Measurements from ENCODE around the gene GLYATL3.

GLYATL3 gene

DNA sequence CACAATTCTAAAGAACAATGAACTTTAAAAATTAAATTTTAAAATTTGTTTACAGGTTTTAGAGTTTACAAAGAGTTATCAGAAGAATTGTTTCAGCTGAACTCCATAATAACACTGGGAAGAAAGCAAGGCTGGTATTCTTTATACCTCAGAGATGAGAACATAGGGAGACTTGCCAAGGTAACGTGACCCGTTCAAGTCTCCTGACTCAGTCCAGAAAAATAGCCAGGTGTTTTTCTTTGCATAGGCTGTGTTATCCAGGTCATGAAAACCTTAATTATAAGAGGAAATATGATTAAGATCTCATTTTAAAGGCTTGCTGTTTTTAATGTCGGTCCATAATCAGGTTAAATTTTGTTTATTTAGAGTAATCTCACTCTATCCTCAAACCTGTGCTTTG is 42.2 kb downstream of the GLYATL3 start:
- intact Hi-C loops (cut with DNase I) = no loop called here
- no peak for DNase-seq

DNA sequence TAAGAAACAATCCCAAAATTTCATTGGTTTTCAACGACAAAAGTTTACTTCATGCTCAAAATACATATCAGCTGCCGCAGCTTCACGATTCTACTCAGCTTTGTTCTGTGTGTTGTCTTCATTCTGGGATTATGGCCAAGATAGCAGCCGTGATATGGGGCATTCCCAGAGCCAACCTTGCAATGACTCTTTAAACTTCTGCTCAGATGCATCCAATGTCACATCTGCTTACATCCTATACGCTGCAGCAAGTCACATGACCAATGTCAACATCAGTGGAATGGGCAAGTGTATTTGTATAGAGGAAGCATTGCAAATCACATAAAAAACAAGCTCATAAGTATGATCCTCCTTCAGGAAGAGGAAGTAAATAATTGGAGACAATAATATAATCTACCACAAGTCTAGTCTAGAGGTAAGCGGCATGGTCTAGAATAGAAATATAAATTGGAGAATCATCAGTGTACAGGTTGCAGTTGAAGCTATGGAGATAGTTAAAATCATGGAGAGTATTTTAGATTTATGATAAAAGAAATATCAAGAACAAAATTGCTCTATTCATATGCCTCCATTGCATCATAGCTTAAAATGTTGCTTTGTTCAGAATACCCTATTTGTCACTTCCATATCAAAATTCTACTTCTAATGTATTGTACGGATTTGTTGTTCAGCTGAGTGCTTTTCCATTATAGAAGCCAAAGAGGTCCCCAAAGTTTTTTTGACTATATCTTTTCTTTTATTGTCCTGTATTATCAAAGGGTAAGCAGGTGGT is 43.5 kb downstream of the GLYATL3 start:
- DNase-seq = no peak
- intact Hi-C loops (cut with DNase I) = no loop called here

DNA sequence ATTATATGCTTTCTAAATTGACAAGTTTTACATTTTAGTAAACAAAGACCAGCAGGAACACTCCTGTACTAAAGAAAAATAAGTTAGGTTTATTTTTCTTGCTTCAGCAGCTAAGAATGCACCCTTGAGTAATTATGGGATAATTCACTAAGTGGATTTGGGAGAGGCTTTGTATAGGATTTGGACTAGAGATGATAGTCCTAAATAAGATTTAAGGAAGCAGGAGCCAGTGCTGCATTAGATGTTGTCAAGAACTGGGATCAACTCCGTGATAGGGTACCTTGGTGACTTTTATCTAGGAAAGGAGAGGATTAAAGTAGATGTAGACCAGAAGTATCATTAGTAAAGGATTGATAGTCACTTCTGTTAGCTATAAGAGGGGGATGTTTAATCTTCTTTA is 46.6 kb downstream of the GLYATL3 start:
- intact Hi-C loops (cut with DNase I) = no loop called here
- no peak for DNase-seq

DNA sequence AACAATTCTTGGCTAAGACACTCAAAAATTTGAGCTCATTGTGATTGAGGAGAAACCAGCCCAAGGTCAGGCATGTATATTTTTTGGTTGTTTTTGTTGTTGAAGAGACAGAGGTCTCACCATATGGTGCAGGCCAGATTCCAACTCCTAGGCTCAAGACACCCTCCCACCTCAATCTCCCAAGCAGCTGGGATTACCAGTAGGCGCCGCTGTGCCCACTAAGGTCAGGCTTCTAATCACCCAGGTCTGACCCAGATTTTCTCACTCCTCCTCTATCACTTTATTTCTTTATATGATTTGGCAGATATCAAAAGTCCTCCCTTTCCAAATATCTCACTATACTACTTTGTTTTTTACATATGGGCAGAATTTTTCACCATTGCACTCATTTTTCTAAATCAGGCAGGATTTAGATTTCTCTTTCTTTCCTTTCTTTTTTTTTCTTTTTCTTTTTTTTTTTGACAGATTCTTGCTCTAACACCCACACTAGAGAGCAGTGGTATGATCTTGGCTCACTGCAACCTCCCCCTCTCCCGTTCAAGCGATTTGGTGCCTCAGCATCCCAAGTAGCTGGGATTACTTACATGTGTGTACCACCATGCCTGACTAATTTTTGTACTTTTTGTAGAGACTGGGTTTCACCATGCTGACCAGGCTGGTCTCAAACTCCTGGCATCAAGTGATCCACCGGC is 49.0 kb downstream of the GLYATL3 start:
- DNase-seq = no peak
- intact Hi-C loops (cut with DNase I) = no loop called here

DNA sequence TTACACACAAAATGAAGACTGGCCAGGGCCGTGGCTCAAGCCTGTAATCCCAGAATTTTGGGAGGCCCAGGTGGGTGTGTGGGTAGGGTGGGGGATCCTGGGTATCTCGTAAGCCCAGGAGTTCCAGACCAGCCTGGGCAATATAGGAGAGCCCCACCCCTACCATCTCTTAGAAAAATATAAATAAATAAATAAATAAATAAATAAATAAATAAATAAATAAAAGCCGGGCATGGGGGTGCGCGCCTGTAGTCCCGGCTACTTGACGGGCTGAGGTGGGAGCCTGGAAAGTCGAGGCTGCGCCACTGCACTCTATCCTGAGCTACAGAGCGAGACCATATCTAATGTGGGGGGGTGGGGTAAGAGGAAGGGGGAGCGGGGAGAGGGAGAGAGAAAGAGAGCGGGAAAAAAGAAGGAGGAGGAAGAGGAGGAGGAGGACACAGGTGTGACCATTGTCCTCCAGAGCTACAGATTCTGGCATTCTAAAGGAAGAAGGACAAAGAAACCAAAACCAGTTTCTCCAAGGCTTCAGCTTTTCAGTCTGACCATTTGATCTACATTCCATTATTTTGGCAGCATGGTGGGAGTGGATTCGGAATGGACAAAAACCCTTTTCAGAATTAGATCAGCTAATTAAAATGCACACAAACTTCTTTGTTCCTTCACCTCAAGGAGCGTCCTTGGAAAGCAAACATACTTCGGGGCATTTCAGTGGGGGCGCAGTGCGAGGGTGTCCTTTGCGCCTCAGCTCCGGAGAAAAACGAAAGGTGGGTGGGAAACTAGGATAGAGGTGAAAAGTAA is 50.2 kb downstream of the GLYATL3 start:
- intact Hi-C loops (cut with DNase I) = no loop called here

DNA sequence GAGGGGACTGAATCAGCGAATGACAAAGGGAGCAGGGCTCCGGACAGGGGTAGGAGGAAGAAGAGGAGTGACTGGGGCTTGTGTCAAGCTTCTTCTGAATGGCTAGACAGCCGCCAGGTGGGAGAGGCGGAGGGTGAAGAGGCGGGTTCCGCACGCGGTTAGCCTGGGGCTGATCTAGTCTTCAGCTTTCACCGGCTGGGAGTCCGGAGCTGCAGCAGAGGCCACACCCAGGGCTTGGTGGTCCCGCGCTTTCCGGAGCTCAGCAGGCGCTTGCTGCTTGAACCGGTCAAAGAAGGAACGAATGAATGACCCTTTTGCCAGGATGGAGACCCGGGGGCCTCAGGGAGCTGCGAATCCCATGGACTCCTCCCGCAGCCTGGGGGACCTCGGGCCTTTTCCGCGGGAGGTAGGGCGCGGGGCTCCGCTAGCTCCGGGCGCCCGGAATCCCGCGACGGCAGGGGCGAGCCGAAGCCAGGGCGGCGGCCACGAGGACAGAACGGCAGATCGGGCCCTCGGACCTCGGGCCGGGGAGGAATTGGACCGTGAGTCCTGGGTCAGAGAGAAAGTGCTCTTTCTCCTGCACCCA is 50.9 kb downstream of the GLYATL3 start, which contains the start of gene C6orf141:
Gene C6orf141, plus strand, starts transcription at position 177 of the 586 bp plus-strand sequence. Its CDS starts 125 bp downstream, at position 302.
- intact Hi-C loops (cut with DNase I) = no loop called here
- peak in 1 of 10 donors; percentile 88 for DNase-seq

More for the DNA sequence above, 50.2 kb downstream of the GLYATL3 start:
- no peak for DNase-seq

DNA sequence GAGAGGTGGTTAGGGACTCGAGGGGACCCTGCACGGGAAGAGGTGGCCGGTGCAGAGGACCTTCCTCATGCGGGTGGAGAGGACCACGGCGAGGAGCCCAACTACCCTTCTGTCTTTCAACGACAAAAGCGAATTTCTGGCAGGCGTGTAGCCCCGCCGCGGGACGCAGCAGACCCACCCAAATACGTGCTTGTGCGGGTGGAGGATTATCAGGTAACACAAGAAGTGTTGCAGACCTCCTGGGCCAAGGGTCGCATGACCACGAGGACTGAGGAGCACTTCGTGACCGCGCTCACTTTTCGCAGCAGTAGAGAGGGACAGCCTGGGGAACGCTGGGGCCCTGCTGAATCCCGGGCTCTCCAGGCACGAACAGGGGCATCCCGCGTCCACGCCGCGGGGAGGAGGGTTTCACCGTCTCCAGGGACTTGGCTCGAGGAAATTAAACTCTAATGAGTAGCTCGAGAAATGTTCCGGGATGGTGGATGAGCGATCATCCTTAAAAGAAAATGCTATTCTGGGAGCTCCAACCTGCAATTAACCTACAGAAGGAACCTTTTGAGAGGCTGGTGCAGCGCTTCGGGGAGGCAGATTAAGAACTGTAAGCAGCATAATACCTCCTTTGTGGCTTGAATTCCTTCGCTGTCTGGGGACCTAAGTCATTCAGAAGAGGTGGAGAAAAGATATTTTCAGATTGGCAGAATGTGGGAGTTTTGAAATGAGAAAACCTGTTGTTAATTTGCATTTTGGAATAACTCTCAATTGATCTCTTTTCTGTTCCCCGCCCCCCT is 51.5 kb downstream of the GLYATL3 start:
- DNase-seq = peak in 1 of 10 donors; percentile 70
- intact Hi-C loops (cut with DNase I) = no loop called here

DNA sequence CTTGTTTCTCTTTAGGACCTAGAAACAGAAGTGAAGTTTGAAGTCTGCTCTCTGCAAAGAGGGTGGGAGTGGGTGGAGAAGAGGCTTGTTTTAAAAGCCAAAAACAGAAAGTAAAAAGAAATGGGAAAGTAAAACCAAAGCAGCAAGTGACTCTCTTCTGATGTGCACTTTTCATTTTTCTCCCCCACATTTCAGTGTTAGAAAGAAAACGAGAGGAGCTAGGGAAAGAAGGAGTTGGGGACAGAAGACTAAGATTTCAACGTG is 52.1 kb downstream of the GLYATL3 start:
- intact Hi-C loops (cut with DNase I) = no loop called here
- DNase-seq = no peak

DNA sequence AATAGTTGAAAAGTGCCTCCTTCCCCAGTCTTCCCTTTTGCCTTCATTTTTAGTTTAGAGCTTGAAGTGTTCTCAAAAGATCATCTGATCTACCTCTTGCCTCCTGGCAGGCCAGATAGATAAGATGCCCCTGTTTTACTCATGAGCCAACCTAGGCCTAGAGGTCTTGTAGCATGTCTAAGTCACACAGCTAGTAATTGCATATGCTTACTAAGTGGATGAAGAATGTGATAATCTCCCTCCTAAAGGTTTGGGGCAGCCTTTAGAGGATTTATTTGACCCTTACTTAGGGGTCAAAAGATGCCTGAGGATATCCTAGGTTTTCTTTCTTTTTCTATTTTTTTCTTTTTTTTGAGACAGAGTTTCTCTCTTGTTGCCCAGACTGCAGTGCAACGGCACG is 52.9 kb downstream of the GLYATL3 start:
- intact Hi-C loops (cut with DNase I) = no loop called here
- DNase-seq = no peak

DNA sequence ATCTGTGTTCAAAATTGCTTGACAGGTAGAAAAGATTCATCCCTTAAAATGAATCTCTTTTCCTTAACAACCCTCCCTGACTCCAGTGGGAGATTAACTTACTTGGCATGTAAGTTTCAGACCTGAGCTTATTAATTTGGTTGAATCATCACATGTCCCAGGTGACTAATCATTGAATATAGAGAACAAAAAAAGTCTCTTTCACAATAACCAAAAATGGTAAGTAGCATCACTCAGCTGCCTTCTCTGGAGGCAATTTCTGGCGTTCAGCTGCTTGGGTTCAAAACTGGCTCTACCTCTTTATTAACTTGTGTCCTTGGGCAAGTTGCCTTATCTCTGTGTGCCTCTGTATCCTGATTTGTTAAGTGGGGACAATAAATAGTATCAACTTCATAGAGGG is 53.7 kb downstream of the GLYATL3 start:
- intact Hi-C loops (cut with DNase I) = no loop called here
- no peak for DNase-seq

DNA sequence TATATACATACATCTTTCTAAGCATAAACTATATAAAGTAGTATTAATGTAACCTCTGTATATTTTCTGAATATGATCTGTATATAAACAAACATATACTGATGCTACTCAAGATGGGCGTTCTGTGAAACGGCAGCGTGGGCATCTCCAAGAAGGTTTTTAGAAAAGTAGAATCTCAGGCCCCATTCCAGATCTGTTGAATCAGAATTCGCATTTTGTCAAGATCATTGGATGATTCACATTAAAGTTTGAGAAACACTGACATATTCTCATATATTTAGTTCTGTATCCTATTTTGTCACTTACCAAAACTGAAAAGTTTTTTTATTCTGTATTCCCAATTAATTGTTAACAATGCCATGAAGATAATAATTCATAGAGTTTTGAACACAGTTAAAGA is 56.2 kb downstream of the GLYATL3 start:
- no peak for DNase-seq
- intact Hi-C loops (cut with DNase I) = no loop called here

DNA sequence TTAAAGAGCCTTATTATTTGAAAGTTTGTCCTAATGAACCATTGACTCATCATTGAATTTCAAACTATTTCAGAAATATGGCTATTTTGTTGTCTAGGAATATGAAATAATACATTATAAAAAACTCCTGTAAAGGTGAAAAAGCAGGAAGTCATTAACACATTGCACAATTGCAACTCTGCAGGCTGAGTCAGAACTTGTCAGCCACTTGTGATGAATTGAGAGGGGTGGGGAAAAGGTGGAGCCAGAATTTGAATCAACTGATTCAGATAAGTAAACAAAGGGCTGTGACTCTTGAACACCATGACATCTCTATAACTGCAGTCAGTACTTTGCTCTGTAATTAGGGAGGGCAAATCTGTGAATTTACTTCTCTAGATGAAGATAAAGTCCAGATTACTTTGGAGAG is 56.7 kb downstream of the GLYATL3 start:
- intact Hi-C loops (cut with DNase I) = no loop called here
- DNase-seq = no peak

DNA sequence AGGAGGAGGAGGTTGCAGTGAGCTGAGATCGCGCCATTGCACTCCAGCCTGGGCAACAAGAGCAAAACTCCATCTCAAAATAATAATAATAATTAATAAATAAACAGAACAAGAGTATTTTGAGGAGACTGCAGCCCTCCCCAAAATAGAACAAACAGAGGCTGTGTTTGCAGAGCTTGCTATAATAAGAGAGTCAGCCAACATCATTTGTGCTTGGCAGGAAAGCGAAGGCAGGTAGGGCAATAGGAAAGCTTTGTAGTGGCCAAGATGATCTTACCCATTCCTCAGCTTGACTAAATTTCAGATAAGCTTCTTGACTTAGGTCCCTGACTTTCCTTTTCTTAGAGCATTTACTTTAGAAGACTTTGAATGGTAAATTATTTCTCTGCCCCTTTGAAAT is 57.5 kb downstream of the GLYATL3 start:
- intact Hi-C loops (cut with DNase I) = no loop called here
- DNase-seq = no peak

DNA sequence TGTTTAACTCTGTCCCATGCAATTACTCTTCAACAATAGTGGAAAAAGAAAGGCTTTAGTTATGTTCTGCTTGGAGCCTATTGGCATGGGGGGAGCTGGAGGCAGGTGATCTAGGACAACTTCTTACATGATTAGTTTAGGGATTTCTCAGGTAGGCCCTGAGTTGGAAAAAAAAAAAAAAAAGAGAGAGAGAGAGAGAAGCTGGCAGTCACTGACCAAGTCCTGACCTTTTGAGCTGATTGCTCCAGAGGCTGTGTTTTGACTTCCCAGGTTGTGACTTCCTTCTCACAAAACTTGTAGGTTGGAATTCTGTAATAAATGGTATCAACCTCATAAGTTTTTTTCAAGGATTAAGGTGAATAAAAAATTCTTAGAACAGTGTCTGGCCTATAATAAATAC is 58.5 kb downstream of the GLYATL3 start:
- intact Hi-C loops (cut with DNase I) = no loop called here
- DNase-seq = no peak

DNA sequence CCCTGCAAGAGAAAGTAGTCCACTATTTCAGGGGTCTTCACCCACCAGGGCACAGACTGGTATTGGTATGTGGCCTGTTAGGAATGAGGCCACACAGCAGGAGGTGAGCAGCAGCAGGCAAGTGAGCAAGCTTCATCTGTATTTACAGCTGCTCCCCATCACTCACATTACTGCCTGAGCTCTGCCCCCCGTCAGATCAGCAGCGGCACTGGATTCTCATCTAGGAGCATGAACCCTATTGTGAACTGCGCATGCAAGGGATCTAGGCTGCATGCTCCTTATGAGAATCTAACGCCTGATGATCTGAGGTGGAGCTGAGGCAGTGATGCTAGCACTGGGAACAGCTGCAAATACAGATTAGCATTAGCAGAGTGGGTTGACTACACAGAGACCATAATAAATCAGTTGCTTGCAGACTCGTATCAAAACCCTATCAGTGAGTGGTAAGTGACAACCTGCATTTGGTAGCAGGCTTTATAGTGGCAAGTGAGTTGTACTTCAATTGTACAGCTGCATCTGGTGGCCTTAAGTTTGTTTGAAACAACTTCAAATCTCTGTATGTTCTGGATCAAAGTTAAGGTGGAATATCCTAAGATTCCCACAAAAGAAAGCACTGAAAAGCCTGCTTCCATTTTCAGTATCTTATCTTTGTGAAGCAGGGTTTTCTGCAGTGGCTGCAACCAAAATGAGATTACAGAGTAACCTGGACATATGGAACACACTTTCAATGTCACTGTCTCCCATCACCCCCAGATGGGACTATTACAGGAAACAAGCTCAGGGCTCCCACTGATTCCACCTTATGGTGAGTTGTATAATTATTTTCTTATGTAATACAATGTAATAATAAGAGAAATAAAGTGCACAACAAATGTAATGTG is 63.5 kb downstream of the GLYATL3 start:
- no peak for DNase-seq
- intact Hi-C loops (cut with DNase I) = no loop called here

DNA sequence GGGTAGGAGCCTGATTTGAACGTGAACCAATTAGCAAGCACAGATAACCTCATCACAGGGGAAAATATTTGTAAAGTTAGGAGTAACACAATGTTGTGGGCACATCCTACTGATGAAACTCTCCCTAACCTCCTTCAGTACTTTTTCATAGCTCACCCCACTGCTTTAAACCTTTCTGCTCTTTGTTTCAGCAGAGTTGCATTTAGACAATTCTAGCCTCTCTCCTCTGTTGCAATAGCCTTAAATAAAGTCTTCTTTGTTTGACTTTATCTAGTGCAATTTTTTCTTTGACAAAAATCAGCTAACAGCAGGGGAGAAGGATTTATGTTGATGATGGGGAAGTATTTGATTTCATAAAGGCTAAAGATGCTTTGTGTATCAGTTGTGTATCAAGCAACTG is 64.8 kb downstream of the GLYATL3 start:
- intact Hi-C loops (cut with DNase I) = no loop called here
- no peak for DNase-seq

DNA sequence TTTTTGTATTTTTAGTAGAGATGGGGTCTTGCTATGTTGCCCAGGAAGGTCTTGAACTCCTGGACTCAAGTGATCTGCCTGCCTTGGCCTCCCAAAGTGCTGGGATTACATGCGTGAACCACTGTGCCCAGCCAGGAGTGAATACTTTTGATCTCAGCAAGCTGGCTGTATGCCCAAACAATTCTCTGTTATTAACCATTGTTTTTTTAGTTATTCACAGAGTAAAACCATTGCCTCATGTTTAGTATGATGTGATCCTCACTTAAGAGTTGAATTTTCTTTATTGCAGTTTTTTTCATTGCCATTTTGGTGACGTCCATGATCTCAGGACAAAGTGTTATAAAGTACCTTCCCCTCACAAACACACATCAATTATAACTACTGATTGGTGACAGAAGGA is 65.5 kb downstream of the GLYATL3 start:
- intact Hi-C loops (cut with DNase I) = no loop called here
- no peak for DNase-seq

DNA sequence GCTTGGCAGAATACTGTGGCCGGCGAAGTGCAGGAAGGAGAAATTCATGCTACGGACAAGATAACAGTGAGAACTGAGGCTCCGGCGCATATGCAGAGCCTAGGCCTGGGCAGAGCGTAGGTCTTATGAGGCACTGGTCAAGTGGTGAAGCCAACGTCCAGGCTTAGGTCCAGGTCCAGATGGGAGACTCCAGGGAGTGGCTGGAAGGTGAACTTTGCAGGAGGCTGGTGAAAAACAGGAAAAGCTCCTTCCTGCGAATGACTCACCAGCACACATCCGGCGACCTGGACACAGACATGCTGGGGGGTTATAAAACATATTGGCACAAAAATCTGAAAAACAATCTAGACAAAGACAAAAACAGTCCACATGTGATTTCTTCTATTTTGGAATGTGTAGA is 66.1 kb downstream of the GLYATL3 start:
- intact Hi-C loops (cut with DNase I) = no loop called here
- no peak for DNase-seq

DNA sequence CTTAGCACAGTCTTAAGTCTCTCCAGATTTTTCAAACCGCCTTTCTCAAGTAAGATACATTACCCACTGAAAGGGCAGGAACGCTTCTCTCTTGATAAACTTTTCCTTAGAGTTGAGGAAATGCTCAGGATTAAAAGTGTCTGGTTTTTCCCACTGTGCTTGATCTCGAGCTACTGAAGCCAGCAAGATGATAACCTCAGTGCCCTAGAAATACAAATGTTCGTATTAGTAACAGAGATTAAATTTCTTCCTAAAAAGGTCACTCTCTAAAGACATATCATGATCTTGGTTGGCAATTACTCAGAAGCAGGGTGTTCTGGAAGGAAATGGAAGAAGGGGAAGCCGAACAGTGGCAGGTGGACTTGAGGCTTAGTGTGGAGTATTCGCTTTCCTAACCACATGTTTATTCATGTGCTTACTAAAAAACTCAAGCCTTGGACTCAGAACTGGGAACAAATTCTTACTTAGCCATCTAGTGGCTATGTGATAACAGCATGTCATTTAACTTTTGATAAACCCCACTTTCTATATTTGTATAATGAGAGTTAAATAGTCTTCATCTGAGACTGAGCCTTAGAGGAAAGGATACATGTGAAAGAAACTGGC is 70.9 kb downstream of the GLYATL3 start:
- DNase-seq = no peak
- intact Hi-C loops (cut with DNase I) = no loop called here
